ENCODE data around the gene LCAT. TPM values are rescaled to one million over a fixed set of nuclear protein-coding genes. Genes with fewer than 3 reads are reported as not detected.

The LCAT gene
- total and polyA plus RNA-seq, 2 donors (not counting 1 experiment from before 2014, with no cell fraction given) = 7.6 to 16.3 TPM

- H3K27ac Mint-ChIP-seq = peak overlapping the region; percentile 37
- WGBS (ENCODE audit: insufficient coverage) = 100% methylated on average over 3 of the region's 4 CpGs
- Histone ChIP-seq H2AFZ (ENCODE audit: insufficient read depth, low read depth, low read length, poor library complexity, severe bottlenecking) (no peak overlapping the region), H3K4me3 (ENCODE audit: control extremely low read depth in 1 of 5, extremely low read depth in 1 of 5, insufficient read depth in 1 of 5, low read depth in 2 of 5, low read length in 4 of 5) (no peak overlapping the region), H3K27me3 (replicated peaks in 1 of 4; ENCODE audit: control extremely low read depth in 1 of 4, control insufficient read depth in 3 of 4, insufficient read depth in 4 of 4, low read length in 3 of 4) (no peaks in the 10 kb centered on the region), H3K36me3 (replicated peaks in 1 of 2; ENCODE audit: control extremely low read depth in 1 of 2, control insufficient read depth in 1 of 2, extremely low read depth in 1 of 2, insufficient read depth in 2 of 2, low read length in 1 of 2) (peaks cover 7 to 59% of the 10 kb centered on the region in 2 experiments), H3K9ac (ENCODE audit: low read length) (no peak overlapping the region), H3K4me1 (ENCODE audit: control insufficient read depth in 2 of 2, insufficient read depth in 2 of 2, low read length in 2 of 2) (peaks cover 13 to 24% of the 10 kb centered on the region in 2 donors), H4K20me1 (ENCODE audit: control insufficient read depth, insufficient read depth, low read length, poor library complexity, severe bottlenecking) (peaks cover 53% of the 10 kb centered on the region), H3K79me2 (ENCODE audit: control insufficient read depth, insufficient read depth, low read length) (peaks cover 43% of the 10 kb centered on the region), H3K27ac (ENCODE audit: low read length in 2 of 2) (no peak overlapping the region), H3K9me3 (ENCODE audit: control extremely low read depth in 1 of 3, control insufficient read depth in 2 of 3, insufficient read depth in 1 of 3, low read length in 2 of 3) (no peaks in the 10 kb centered on the region), H3K4me2 (replicated peaks; ENCODE audit: low read depth, low read length, poor library complexity, severe bottlenecking) (no peak overlapping the region)
- no peaks in the 10 kb centered on the region for H3K9me3 Mint-ChIP-seq (ENCODE audit: insufficient read depth)
- intact Hi-C loops (cut with micrococcal nuclease) = no loop called here
- H3K27me3 Mint-ChIP-seq = no peaks in the 10 kb centered on the region
- TF ChIP-seq EZH2 (IDR thresholded peaks at IDR 0.05; ENCODE audit: borderline replicate concordance, insufficient read depth, low read depth, low read length, poor library complexity, severe bottlenecking) (no peak), CTCF (IDR thresholded peaks at IDR 0.05) (no peak)
- ATAC-seq (ENCODE audit: low read depth) (no peak), DNase-seq (no peak)
- peaks cover 28% of the 10 kb centered on the region for H3K4me1 Mint-ChIP-seq
- H3K4me3 Mint-ChIP-seq = no peak overlapping the region
- CTCF ChIA-PET = interaction anchor here (0.8 to 6.4 kb wide), 4 partner anchors 48 to 264 kb away, joined by 3 to 21 read pairs (median 3); partner anchors contain the start of gene NRN1L
- POLR2A ChIA-PET = no interaction called here
Observed at GRCh38 chr16:67932462-67932840, 11.5 kb downstream of the LCAT start.

DNA sequence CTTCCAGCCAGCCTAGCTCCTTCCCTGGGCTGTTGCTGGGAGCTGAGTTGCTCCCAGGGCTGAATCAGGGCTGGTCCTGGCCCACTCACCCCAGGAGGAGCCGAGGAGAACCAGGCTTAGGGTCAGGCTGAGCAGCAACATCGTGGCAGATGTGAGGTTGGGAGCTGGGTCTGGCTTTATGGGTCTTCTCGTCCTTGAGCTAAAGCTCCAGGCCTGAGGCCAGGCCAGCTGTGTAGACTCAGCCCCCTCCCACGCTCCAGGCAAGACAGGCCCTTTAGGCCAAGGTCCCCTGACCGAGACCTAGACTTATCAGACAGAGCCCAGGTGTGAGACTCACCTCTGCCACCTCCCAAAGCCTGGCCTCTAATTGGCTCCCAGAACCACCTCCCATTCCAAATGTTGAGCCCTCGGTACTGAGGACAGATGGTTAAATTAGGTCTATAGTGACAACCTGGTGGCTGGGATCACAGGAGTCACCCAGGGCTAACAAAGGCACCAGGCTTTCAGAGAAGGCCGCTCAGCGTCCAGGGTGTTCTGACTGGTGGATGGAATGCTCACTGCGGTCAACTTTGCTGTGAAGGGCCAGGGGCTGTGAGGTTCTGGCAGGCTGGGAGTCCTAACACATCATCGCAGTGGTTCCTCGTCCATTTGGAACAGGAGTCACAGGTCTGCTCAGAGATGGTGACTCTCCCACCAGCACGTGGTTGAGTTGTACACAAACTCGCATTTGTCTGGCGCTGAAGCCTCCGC lies 12.0 kb downstream of the LCAT start, which contains the start of gene CTRL:
CTRL (minus strand) TSS at position 151 of the 750 bp plus-strand sequence; CDS start at position 141, 10 bp downstream.
- peaks cover 22% of the 10 kb centered on the region for H3K4me1 Mint-ChIP-seq
- no peak within 1 kb of the TSS for H2AFZ ChIP-seq (ENCODE audit: insufficient read depth, low read depth, low read length, poor library complexity, severe bottlenecking)
- H3K79me2 ChIP-seq (ENCODE audit: control insufficient read depth, insufficient read depth, low read length) = peaks cover 41% of the 10 kb centered on the region
- no peak within 1 kb of the TSS for H3K27ac ChIP-seq (ENCODE audit: low read length in 2 of 2)
- no peak for DNase-seq
- peak within 1 kb of the TSS; percentile 37 for H3K27ac Mint-ChIP-seq
- intact Hi-C loops (cut with micrococcal nuclease) = no loop called here
- no peak within 1 kb of the TSS for H3K9ac ChIP-seq (ENCODE audit: low read length)
- no peaks in the 10 kb centered on the region for H3K9me3 Mint-ChIP-seq (ENCODE audit: insufficient read depth)
- H3K4me3 Mint-ChIP-seq = no peak within 1 kb of the TSS
- H3K9me3 ChIP-seq (ENCODE audit: control extremely low read depth in 1 of 3, control insufficient read depth in 2 of 3, insufficient read depth in 1 of 3, low read length in 2 of 3) = no peaks in the 10 kb centered on the region
- peaks cover 7 to 63% of the 10 kb centered on the region in 2 experiments for H3K36me3 ChIP-seq (replicated peaks in 1 of 2; ENCODE audit: control extremely low read depth in 1 of 2, control insufficient read depth in 1 of 2, extremely low read depth in 1 of 2, insufficient read depth in 2 of 2, low read length in 1 of 2)
- TF ChIP-seq EZH2 (IDR thresholded peaks at IDR 0.05; ENCODE audit: borderline replicate concordance, insufficient read depth, low read depth, low read length, poor library complexity, severe bottlenecking) (no peak), CTCF (IDR thresholded peaks at IDR 0.05) (no peak)
- 95% methylated on average over 11 of the region's 15 CpGs for WGBS (ENCODE audit: insufficient coverage)
- H3K27me3 ChIP-seq (replicated peaks in 1 of 4; ENCODE audit: control extremely low read depth in 1 of 4, control insufficient read depth in 3 of 4, insufficient read depth in 4 of 4, low read length in 3 of 4) = no peaks in the 10 kb centered on the region
- no peak within 1 kb of the TSS for H3K4me2 ChIP-seq (replicated peaks; ENCODE audit: low read depth, low read length, poor library complexity, severe bottlenecking)
- no peak within 1 kb of the TSS for H3K4me3 ChIP-seq (ENCODE audit: control extremely low read depth in 1 of 5, extremely low read depth in 1 of 5, insufficient read depth in 1 of 5, low read depth in 2 of 5, low read length in 4 of 5)
- ATAC-seq (ENCODE audit: low read depth) = no peak
- peaks cover 57% of the 10 kb centered on the region for H4K20me1 ChIP-seq (ENCODE audit: control insufficient read depth, insufficient read depth, low read length, poor library complexity, severe bottlenecking)
- H3K27me3 Mint-ChIP-seq = no peaks in the 10 kb centered on the region
- CTCF ChIA-PET = interaction anchor here (0.8 to 6.4 kb wide), 4 partner anchors 48 to 259 kb away, joined by 3 to 21 read pairs (median 3); partner anchors contain the start of gene NRN1L
- H3K4me1 ChIP-seq (ENCODE audit: control insufficient read depth in 2 of 2, insufficient read depth in 2 of 2, low read length in 2 of 2) = peaks cover 8 to 18% of the 10 kb centered on the region in 2 donors
- POLR2A ChIA-PET = no interaction called here

Data from B cell (primary cell).